ENCODE results near the gene LYPD5. TPM values are rescaled to one million over a fixed set of nuclear protein-coding genes. Genes with fewer than 3 reads are reported as not detected.
A peak's percentile ranks its signal among the peaks of the same experiment; 100 is the strongest.

The LYPD5 gene
- total RNA-seq, 1 donor from 2014 or later: not detected

GRCh38 chr19:43804432-43804831 is 2.2 kb upstream of the LYPD5 start:
- H3K4me1 Mint-ChIP-seq (ENCODE audit: unreplicated experiment): no peaks in the 10 kb centered on the region
- no peak overlapping the region for H3K27ac Mint-ChIP-seq (ENCODE audit: unreplicated experiment)
- peaks cover 26% of the 10 kb centered on the region for H3K27me3 Mint-ChIP-seq (ENCODE audit: unreplicated experiment)
- no peaks in the 10 kb centered on the region for H3K36me3 Mint-ChIP-seq (ENCODE audit: unreplicated experiment)
- TF ChIP-seq CTCF (IDR thresholded peaks at IDR 0.05): no peak
- DNase-seq (ENCODE audit: extremely low spot score, unreplicated experiment): no peak
- H3K9me3 Mint-ChIP-seq (ENCODE audit: unreplicated experiment): no peaks in the 10 kb centered on the region
- H3K4me3 Mint-ChIP-seq (ENCODE audit: unreplicated experiment): no peak overlapping the region

GRCh38 chr19:43799502-43800142 is 2.6 kb downstream of the LYPD5 start:
- Mint-ChIP-seq H3K27ac (ENCODE audit: unreplicated experiment) (no peak overlapping the region), H3K4me1 (ENCODE audit: unreplicated experiment) (peaks cover 7% of the 10 kb centered on the region), H3K4me3 (ENCODE audit: unreplicated experiment) (peak overlapping the region; percentile 74), H3K27me3 (ENCODE audit: unreplicated experiment) (peaks cover 33% of the 10 kb centered on the region), H3K36me3 (ENCODE audit: unreplicated experiment) (no peaks in the 10 kb centered on the region), H3K9me3 (ENCODE audit: unreplicated experiment) (no peaks in the 10 kb centered on the region)
- TF ChIP-seq CTCF (IDR thresholded peaks at IDR 0.05): no peak
- DNase-seq (ENCODE audit: extremely low spot score, unreplicated experiment): no peak

GRCh38 chr19:43798546-43799409 is 3.5 kb downstream of the LYPD5 start:
- no peak overlapping the region for H3K27ac Mint-ChIP-seq (ENCODE audit: unreplicated experiment)
- DNase-seq (ENCODE audit: extremely low spot score, unreplicated experiment): no peak
- no peaks in the 10 kb centered on the region for H3K9me3 Mint-ChIP-seq (ENCODE audit: unreplicated experiment)
- TF ChIP-seq CTCF (IDR thresholded peaks at IDR 0.05): no peak
- H3K4me3 Mint-ChIP-seq (ENCODE audit: unreplicated experiment): peak overlapping the region; percentile 74
- H3K4me1 Mint-ChIP-seq (ENCODE audit: unreplicated experiment): peaks cover 7% of the 10 kb centered on the region
- no peaks in the 10 kb centered on the region for H3K36me3 Mint-ChIP-seq (ENCODE audit: unreplicated experiment)
- peaks cover 39% of the 10 kb centered on the region for H3K27me3 Mint-ChIP-seq (ENCODE audit: unreplicated experiment)

DNA sequence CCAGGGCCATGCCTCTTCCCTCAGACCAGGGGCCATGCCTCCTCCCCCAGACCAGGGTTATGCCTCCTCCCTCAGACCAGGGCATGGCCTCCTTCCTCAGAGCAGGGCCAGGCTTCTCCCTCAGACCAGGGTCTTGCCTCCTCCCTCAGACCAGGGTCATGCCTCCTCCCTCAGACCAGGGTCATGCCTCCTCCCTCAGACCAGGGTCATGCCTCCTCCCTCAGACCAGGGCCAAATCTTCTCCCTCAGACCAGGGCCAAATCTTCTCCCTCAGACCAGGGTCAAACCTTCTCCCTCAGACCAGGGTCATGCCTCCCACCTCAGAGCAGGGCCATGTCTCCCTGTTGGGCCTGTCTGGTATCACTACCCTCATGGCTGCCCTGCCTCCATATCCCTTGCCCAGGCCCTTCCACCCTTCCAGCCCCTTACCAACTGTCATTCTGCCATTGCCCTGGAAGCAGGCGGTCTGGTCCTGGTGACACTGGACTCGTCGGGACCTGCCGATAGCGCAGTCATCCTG is 4.2 kb downstream of the LYPD5 start:
- peaks cover 7% of the 10 kb centered on the region for H3K4me1 Mint-ChIP-seq (ENCODE audit: unreplicated experiment)
- no peak for TF ChIP-seq CTCF (IDR thresholded peaks at IDR 0.05)
- no peaks in the 10 kb centered on the region for H3K9me3 Mint-ChIP-seq (ENCODE audit: unreplicated experiment)
- H3K27me3 Mint-ChIP-seq (ENCODE audit: unreplicated experiment): peaks cover 44% of the 10 kb centered on the region
- peak overlapping the region; percentile 74 for H3K4me3 Mint-ChIP-seq (ENCODE audit: unreplicated experiment)
- no peak for DNase-seq (ENCODE audit: extremely low spot score, unreplicated experiment)
- no peaks in the 10 kb centered on the region for H3K36me3 Mint-ChIP-seq (ENCODE audit: unreplicated experiment)
- no peak overlapping the region for H3K27ac Mint-ChIP-seq (ENCODE audit: unreplicated experiment)

GRCh38 chr19:43797556-43797955 is 4.7 kb downstream of the LYPD5 start:
- TF ChIP-seq CTCF (IDR thresholded peaks at IDR 0.05): no peak
- no peaks in the 10 kb centered on the region for H3K9me3 Mint-ChIP-seq (ENCODE audit: unreplicated experiment)
- DNase-seq (ENCODE audit: extremely low spot score, unreplicated experiment): no peak
- peaks cover 39% of the 10 kb centered on the region for H3K27me3 Mint-ChIP-seq (ENCODE audit: unreplicated experiment)
- H3K27ac Mint-ChIP-seq (ENCODE audit: unreplicated experiment): no peak overlapping the region
- H3K36me3 Mint-ChIP-seq (ENCODE audit: unreplicated experiment): no peaks in the 10 kb centered on the region
- H3K4me3 Mint-ChIP-seq (ENCODE audit: unreplicated experiment): no peak overlapping the region
- H3K4me1 Mint-ChIP-seq (ENCODE audit: unreplicated experiment): peaks cover 7% of the 10 kb centered on the region

Measured in osteocyte (in vitro differentiated cells).